ENCODE measurements around the gene SEC14L2. TPM values are rescaled to one million over a fixed set of nuclear protein-coding genes. Genes with fewer than 3 reads are reported as not detected.

The SEC14L2 gene
- total RNA-seq, 1 experiment from 2014 or later = 8.2 TPM

- Histone ChIP-seq H3T11ph (ENCODE audit: low read length) (no peak overlapping the region), H3K4ac (ENCODE audit: low read depth, low read length) (no peak overlapping the region), H4K20me1 (ENCODE audit: control insufficient read depth, insufficient read depth, insufficient read length) (no peaks in the 10 kb centered on the region), H2AK5ac (ENCODE audit: insufficient read length, low read length) (no peak overlapping the region), H3K14ac (ENCODE audit: insufficient read depth, low read length) (no peak overlapping the region; the same call in 1 of the 2 replicates), H3K27ac (ENCODE audit: insufficient read length, low read depth, low read length) (no peak overlapping the region), H4K5ac (ENCODE audit: insufficient read length, low read depth, low read length) (no peak overlapping the region), H3K79me1 (ENCODE audit: insufficient read depth, low read depth, low read length, poor library complexity, severe bottlenecking) (no peaks in the 10 kb centered on the region), H3K4me2 (ENCODE audit: insufficient read depth, insufficient read length, low read length) (no peak overlapping the region), H3K27me3 (ENCODE audit: insufficient read depth, low read length) (peaks cover 4% of the 10 kb centered on the region; the same call in 1 of the 2 replicates), H3K4me1 (ENCODE audit: insufficient read depth, low read length) (peaks cover 6% of the 10 kb centered on the region; the same call in 1 of the 2 replicates), H3K9me3 (ENCODE audit: control insufficient read depth, low read depth, low read length) (no peaks in the 10 kb centered on the region), H3K23ac (ENCODE audit: insufficient read length, low read depth, low read length) (no peak overlapping the region), H4K91ac (ENCODE audit: insufficient read length, low read depth, low read length) (no peak overlapping the region), H3K9ac (ENCODE audit: extremely low read depth, insufficient read length, low read length) (no peak overlapping the region), H2BK120ac (ENCODE audit: low read depth, low read length, poor library complexity, severe bottlenecking) (no peak overlapping the region), H2BK12ac (ENCODE audit: insufficient read length, low read depth, low read length) (no peak overlapping the region), H2AFZ (ENCODE audit: low read length) (no peak overlapping the region), H3K79me2 (ENCODE audit: insufficient read depth, low read length) (no peaks in the 10 kb centered on the region), H2BK5ac (ENCODE audit: insufficient read length, low read length) (no peak overlapping the region), H3K23me2 (ENCODE audit: insufficient read length, low read depth, low read length, poor library complexity, severe bottlenecking) (peaks cover 7% of the 10 kb centered on the region), H3K56ac (ENCODE audit: insufficient read length, low read depth, low read length) (no peak overlapping the region), H2BK20ac (ENCODE audit: low read depth, low read length, poor library complexity, severe bottlenecking) (no peak overlapping the region), H2BK15ac (ENCODE audit: low read depth, low read length) (no peak overlapping the region), H3K18ac (ENCODE audit: insufficient read length, low read depth, low read length) (no peak overlapping the region), H4K8ac (replicated peaks; ENCODE audit: insufficient read length, low read depth, low read length) (no peak overlapping the region)
- H3K36me3 Mint-ChIP-seq (ENCODE audit: insufficient read depth in 1 of 3, low read depth in 3 of 3) = peaks cover 0 to 7% (median 3%) of the 10 kb centered on the region in 3 experiments; a peak in 3 of 7 replicates
- WGBS (ENCODE audit: extremely low coverage, insufficient read length, low lambda C conversion rate) = no CpG with 5 or more reads among the region's 25 CpGs
- H3K9me3 Mint-ChIP-seq = no peaks in the 10 kb centered on the region; a peak in 1 of 5 replicates
- peaks cover 29 to 33% of the 10 kb centered on the region in 2 experiments for H3K4me1 Mint-ChIP-seq
- no peak for DNase-seq
- peaks cover 43% of the 10 kb centered on the region for H3K27me3 Mint-ChIP-seq (ENCODE audit: low read depth)
- H3K27ac Mint-ChIP-seq = no peak overlapping the region
- H3K4me3 Mint-ChIP-seq = peak overlapping the region; percentile 29 to 88; a peak in 2 of 5 replicates
- no peak for TF ChIP-seq CTCF (conservative IDR thresholded peaks at IDR 0.05)
These were observed 2.2 kb downstream of the SEC14L2 start for GRCh38 chr22:30398685-30399680.
